ENCODE results near the gene SMAD9. TPM values are rescaled to one million over a fixed set of nuclear protein-coding genes. Genes with fewer than 3 reads are reported as not detected.

Gene SMAD9
- total and polyA plus RNA-seq, 4 donors: 2.5 to 35.0 (median 6.2) TPM

DNA sequence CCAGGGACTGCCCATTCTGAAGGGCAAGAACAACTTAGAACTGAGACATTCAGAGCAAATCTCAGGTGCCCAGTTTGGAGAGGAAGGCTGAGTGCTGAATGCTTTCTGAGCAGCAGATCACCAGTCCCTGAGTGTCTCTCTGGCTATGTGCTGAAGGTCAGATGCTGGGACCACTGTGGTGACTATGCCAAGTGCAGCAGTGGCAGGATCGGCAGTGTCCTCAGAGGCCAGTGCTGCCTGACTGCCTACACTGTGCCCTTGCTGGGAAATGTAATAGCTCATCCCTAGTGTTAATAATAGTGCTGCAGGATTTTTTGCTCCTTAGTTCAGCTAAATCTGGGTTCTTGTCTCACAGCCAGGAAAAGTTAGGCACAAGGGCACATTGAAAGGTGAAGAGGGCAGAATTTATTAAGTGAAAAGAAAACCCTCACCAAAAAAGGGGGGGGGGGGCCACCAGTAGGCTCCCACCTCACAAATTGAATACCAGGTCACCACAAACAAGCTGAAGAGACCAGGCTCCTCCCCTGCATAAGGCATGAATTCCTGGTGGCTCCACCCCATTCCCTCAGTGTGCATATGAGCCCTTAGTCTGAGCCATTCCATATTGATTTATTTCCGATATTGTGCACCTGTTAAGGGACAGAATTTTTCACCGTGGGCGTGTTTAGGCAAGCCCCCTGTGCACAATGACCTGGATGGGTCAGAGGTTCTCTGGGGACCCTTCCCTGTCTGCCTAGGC, 82.5 kb downstream of the SMAD9 start:
- Histone ChIP-seq H3K9ac (ENCODE audit: insufficient read depth in 1 of 2, low read length in 2 of 2) (no peak overlapping the region), H3K27ac (ENCODE audit: low read depth in 1 of 2, low read length in 1 of 2) (no peak overlapping the region), H3K4me3 (no peak overlapping the region), H3K27me3 (ENCODE audit: control insufficient read depth in 3 of 3, insufficient read depth in 3 of 3, low read length in 2 of 3) (no peaks in the 10 kb centered on the region), H3K4me1 (ENCODE audit: control insufficient read depth in 5 of 5, insufficient read depth in 5 of 5, low read length in 5 of 5) (peaks cover 0 to 7% (median 1%) of the 10 kb centered on the region in 5 donors), H3K9me3 (ENCODE audit: control insufficient read depth in 4 of 4, insufficient read depth in 3 of 4, low read length in 3 of 4) (no peaks in the 10 kb centered on the region), H3K36me3 (ENCODE audit: control insufficient read depth in 4 of 4, insufficient read depth in 4 of 4, low read length in 4 of 4) (peaks cover 0 to 5% (median 0%) of the 10 kb centered on the region in 4 donors)
- DNase-seq: no peak
- TF ChIP-seq, protein P1, sequence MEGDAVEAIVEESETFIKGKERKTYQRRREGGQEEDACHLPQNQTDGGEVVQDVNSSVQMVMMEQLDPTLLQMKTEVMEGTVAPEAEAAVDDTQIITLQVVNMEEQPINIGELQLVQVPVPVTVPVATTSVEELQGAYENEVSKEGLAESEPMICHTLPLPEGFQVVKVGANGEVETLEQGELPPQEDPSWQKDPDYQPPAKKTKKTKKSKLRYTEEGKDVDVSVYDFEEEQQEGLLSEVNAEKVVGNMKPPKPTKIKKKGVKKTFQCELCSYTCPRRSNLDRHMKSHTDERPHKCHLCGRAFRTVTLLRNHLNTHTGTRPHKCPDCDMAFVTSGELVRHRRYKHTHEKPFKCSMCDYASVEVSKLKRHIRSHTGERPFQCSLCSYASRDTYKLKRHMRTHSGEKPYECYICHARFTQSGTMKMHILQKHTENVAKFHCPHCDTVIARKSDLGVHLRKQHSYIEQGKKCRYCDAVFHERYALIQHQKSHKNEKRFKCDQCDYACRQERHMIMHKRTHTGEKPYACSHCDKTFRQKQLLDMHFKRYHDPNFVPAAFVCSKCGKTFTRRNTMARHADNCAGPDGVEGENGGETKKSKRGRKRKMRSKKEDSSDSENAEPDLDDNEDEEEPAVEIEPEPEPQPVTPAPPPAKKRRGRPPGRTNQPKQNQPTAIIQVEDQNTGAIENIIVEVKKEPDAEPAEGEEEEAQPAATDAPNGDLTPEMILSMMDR (IDR thresholded peaks at IDR 0.05; ENCODE audit: control extremely low read depth, extremely low read depth): no peak
- 67 to 70% methylated on average over 4 of the region's 4 CpGs for WGBS, 2 donors
- ATAC-seq (ENCODE audit: insufficient read depth, low FRiP score): no peak

DNA sequence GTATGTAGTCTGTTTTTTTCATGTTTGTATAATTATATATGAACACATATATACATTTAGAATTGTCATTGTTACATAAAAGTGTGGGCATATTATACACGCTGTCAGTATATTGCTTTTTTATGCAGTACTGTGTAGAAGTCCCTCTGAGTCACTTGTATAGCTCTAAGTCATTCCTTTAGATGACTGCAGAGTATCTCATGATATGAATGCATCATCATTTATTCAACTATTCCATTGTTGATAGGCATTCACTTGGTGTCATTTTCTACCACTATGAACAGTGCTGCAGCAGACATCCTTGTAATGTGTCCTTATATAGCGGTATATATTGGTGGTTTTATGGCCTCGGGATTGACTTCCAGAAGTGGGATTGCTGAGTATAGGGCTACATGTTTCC, 85.7 kb downstream of the SMAD9 start:
- Histone ChIP-seq H3K36me3 (ENCODE audit: control insufficient read depth in 4 of 4, insufficient read depth in 4 of 4, low read length in 4 of 4) (peaks cover 0 to 7% (median 3%) of the 10 kb centered on the region in 4 donors), H3K4me1 (ENCODE audit: control insufficient read depth in 5 of 5, insufficient read depth in 5 of 5, low read length in 5 of 5) (peaks cover 0 to 7% (median 0%) of the 10 kb centered on the region in 5 donors), H3K4me3 (no peak overlapping the region), H3K9me3 (ENCODE audit: control insufficient read depth in 4 of 4, insufficient read depth in 3 of 4, low read length in 3 of 4) (no peaks in the 10 kb centered on the region), H3K9ac (ENCODE audit: insufficient read depth in 1 of 2, low read length in 2 of 2) (no peak overlapping the region), H3K27ac (ENCODE audit: low read depth in 1 of 2, low read length in 1 of 2) (no peak overlapping the region), H3K27me3 (ENCODE audit: control insufficient read depth in 3 of 3, insufficient read depth in 3 of 3, low read length in 2 of 3) (no peaks in the 10 kb centered on the region)
- DNase-seq: no peak
- TF ChIP-seq, protein P1 (IDR thresholded peaks at IDR 0.05; ENCODE audit: control extremely low read depth, extremely low read depth): no peak
- WGBS, 2 donors: 98 to 99% methylated on average over 3 of the region's 3 CpGs
- ATAC-seq (ENCODE audit: insufficient read depth, low FRiP score): no peak

DNA sequence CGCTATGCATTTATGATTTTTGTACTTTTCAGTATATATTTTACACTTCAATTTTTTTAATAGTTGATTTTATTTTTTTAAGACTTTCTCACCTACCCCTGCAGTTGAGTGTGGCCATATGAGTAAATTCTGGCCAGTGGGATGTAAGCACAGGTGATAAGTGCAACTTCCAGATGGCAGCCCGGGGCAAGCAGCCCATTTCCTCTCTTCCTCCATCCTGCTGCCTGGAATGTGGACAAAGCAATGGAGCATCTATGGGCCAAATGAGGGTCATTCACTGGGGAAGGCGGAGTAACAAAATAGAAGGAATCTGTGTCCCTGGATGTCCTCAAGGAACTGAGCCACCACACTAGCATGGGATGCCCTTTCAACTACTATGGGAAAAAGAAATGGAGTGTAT, 88.7 kb downstream of the SMAD9 start:
- 94 to 95% methylated on average over 3 of the region's 3 CpGs for WGBS, 2 donors
- DNase-seq: no peak
- peaks cover 0 to 1% (median 0%) of the 10 kb centered on the region in 5 donors for H3K4me1 ChIP-seq (ENCODE audit: control insufficient read depth in 5 of 5, insufficient read depth in 5 of 5, low read length in 5 of 5)
- H3K9ac ChIP-seq (ENCODE audit: insufficient read depth in 1 of 2, low read length in 2 of 2): no peak overlapping the region
- peaks cover 6 to 11% (median 6%) of the 10 kb centered on the region in 4 donors for H3K36me3 ChIP-seq (ENCODE audit: control insufficient read depth in 4 of 4, insufficient read depth in 4 of 4, low read length in 4 of 4)
- H3K27me3 ChIP-seq (ENCODE audit: control insufficient read depth in 3 of 3, insufficient read depth in 3 of 3, low read length in 2 of 3): no peaks in the 10 kb centered on the region
- no peak overlapping the region for H3K4me3 ChIP-seq
- ATAC-seq (ENCODE audit: insufficient read depth, low FRiP score): no peak
- H3K27ac ChIP-seq (ENCODE audit: low read depth in 1 of 2, low read length in 1 of 2): no peak overlapping the region
- no peaks in the 10 kb centered on the region for H3K9me3 ChIP-seq (ENCODE audit: control insufficient read depth in 4 of 4, insufficient read depth in 3 of 4, low read length in 3 of 4)
- TF ChIP-seq, protein P1 (IDR thresholded peaks at IDR 0.05; ENCODE audit: control extremely low read depth, extremely low read depth): no peak

All from lung (tissue), 12 donors.